ENCODE data around the gene PLPP2.
"Not testable (repeated sequence)": the region's sequence is repeated elsewhere in the genome, so short reads cannot be mapped to it uniquely, and the experiment has no call there.

Gene PLPP2

DNA sequence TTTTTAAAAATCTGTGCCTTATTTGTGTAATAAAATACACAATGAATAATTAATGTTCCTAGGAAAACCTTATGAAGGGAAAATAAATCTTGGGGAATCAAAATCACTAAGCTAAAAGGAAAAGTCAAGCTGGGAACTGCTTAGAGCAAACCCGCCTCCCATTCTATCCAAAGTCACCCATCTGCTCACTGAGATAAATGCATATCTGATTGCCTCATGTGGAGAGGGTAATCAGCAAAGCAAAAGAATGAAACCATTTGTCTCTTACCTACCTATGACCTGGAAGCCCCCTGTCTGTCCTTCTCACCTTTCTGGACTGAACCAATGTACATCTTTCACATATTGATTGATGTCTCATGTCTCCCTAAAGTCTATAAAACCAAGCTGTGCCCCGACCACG, 34.4 kb downstream of the PLPP2 start:
- not testable (repeated sequence) for DNase-seq

DNA sequence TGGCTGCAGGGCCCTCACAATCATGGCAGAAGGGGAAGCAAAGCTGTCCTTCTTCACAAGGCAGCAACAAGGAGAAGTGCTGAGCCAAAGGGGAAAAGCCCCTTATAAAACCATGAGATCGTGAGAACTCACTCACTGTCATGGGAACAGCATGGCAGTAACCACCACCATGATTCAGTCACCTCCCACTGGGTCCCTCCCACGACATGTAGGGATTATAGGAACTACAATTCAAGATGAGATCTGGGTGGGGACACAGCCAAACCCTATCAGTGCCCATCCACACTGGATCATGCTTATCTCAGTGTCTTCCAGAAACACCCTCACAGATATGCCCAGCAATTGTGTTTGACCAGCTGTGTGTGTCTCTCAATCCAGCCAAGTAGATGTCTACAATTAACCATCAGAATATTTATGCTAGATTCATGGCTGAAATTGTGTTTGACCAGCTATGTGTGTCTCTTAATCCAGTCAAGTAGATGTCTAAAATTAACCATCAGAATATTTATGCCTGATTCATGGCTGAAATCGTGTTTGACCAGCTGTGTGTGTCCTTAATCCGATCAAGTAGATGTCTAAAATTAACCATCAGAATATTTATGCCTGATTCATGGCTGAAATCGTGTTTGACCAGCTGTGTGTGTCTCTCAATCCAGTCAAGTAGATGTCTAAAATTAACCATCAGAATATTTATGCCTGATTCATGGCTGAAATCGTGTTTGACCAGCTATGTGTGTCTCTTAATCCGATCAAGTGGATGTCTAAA, 38.6 kb downstream of the PLPP2 start:
- DNase-seq: not testable (repeated sequence)

DNA sequence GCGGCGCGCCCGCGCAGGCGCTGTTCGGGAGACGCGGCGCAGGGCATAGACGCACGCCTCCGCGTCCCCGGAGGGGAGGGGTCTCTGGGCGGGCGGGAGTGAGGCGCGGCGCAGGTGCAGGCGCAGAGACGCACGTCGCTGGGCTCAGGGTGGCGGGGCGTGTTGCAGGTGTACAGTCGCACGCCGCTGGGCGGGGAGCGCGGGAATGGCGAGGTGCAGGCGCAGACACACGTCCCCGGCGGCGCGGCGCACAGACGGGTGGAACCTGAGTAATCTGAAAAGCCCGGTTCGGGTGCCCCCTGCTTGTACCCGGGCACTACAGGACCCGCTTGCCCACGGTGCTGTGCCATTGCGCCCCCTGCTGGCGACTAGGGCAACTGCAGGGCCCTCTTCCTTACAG, 44.7 kb downstream of the PLPP2 start:
- no peak for DNase-seq

GRCh38 chr19:245900-246299, 45.3 kb downstream of the PLPP2 start:
- not testable (repeated sequence) for DNase-seq

- DNase-seq: no peak
Measured at GRCh38 chr19:245457-245856, 45.7 kb downstream of the PLPP2 start.
